Measurements from ENCODE around the gene TMEM150A. TPM values are rescaled to one million over a fixed set of nuclear protein-coding genes. Genes with fewer than 3 reads are reported as not detected.

Gene TMEM150A
- total and polyA plus RNA-seq, 2 of the 13 experiments (the other 11 are each of a cell fraction or from before 2014, with no cell fraction given): 30.1 to 70.4 TPM

DNA sequence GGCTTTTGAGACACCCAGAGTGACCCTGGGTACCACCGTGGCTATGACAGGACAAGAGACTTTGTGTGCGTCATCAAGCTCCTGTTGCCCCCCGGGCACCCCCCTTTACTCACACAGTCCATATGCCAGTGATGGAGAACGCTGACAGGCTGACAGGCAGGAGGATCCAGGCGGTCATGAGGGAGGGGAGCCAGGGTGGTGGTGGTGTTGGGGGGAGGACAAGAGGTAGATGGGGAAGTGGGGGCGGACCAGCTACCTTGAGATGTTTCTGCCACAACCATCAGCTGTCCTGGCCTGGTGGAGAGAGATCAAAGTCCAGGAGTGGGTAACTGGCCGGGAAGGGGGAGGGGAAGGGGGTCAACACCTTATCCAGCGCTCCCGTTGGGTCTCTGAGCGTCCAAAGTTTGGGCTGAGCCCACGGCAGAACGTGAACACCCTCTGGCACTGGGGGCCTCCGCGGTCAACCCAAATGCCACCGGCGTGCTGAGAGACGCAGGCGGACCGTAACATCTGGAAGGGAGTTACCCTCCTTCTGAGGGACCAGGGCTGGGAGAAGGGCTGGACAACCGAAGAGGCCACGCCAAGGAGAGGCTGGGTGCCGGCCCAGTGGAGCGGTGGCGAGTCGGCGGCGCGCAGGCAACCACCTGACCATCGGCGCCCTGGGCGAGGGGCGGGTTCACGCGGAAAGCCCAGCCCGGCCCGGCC lies 575 bp downstream of the TMEM150A start (continued):
- TF ChIP-seq, protein P1, sequence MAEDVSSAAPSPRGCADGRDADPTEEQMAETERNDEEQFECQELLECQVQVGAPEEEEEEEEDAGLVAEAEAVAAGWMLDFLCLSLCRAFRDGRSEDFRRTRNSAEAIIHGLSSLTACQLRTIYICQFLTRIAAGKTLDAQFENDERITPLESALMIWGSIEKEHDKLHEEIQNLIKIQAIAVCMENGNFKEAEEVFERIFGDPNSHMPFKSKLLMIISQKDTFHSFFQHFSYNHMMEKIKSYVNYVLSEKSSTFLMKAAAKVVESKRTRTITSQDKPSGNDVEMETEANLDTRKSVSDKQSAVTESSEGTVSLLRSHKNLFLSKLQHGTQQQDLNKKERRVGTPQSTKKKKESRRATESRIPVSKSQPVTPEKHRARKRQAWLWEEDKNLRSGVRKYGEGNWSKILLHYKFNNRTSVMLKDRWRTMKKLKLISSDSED (CRISPR knock-in tag; IDR thresholded peaks at IDR 0.05): no peak
- TF ChIP-seq NFATC3 (CRISPR knock-in tag; IDR thresholded peaks at IDR 0.05): no peak
- TF ChIP-seq, protein P2, sequence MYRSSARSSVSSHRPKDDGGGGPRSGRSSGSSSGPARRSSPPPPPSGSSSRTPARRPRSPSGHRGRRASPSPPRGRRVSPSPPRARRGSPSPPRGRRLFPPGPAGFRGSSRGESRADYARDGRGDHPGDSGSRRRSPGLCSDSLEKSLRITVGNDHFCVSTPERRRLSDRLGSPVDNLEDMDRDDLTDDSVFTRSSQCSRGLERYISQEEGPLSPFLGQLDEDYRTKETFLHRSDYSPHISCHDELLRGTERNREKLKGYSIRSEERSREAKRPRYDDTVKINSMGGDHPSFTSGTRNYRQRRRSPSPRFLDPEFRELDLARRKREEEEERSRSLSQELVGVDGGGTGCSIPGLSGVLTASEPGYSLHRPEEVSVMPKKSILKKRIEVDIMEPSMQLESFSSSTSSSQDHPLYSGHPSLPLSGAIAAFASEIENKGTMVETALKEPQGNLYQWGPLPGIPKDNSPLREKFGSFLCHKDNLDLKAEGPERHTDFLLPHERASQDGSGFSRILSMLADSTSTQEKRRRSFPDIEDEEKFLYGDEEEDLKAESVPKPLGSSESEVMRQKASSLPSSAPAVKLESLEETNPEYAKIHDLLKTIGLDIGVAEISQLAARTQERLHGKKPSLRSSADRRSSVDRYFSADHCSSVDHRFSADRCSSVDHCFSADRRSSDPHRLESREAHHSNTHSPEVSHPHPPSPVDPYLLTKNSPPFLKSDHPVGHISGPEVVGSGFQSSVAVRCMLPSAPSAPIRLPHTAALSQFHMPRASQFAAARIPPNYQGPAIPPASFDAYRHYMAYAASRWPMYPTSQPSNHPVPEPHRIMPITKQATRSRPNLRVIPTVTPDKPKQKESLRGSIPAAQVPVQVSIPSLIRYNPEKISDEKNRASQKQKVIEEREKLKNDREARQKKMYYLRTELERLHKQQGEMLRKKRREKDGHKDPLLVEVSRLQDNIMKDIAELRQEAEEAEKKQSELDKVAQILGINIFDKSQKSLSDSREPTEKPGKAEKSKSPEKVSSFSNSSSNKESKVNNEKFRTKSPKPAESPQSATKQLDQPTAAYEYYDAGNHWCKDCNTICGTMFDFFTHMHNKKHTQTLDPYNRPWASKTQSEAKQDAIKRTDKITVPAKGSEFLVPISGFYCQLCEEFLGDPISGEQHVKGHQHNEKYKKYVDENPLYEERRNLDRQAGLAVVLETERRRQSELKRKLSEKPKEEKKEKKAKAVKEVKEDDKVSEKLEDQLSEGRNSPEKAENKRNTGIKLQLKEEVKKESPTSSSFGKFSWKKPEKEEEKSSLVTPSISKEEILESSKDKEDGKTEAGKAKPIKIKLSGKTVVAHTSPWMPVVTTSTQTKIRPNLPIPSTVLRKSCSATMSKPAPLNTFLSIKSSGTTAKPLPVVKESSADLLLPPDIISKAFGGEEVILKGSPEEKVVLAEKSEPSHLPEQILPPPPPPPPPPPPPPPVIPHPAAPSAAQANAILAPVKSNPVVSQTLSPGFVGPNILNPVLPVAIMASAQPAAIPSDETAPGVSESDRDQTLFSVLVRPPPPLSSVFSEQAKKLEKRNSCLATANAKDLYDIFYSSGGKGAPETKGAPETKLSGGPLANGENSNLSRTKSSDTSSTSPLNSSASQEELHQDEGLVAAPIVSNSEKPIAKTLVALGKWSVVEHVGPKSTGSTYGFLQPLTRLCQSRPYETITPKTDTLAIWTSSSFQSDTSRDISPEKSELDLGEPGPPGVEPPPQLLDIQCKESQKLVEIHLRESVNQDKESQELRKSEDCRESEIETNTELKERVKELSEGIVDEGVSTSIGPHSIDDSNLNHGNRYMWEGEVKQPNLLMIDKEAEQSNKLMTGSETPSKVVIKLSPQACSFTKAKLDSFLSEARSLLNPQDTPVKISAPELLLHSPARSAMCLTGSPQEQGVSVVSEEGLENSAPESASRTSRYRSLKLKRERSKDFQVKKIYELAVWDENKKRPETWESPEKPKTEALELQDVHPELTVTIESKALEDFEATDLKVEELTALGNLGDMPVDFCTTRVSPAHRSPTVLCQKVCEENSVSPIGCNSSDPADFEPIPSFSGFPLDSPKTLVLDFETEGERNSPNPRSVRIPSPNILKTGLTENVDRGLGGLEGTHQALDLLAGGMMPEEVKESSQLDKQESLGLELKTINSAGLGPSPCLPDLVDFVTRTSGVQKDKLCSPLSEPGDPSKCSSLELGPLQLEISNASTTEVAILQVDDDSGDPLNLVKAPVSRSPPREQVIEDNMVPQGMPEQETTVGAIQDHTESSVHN (CRISPR knock-in tag; IDR thresholded peaks at IDR 0.05): no peak
- no peak for TF ChIP-seq ZBTB38 (CRISPR knock-in tag; IDR thresholded peaks at IDR 0.05)
- TF ChIP-seq ZNF777 (CRISPR knock-in tag; IDR thresholded peaks at IDR 0.05): no peak
- no peak; the same call in none of the 2 replicates for TF ChIP-seq TGIF2 (CRISPR knock-in tag; IDR thresholded peaks at IDR 0.05)
- TF ChIP-seq, protein P3, sequence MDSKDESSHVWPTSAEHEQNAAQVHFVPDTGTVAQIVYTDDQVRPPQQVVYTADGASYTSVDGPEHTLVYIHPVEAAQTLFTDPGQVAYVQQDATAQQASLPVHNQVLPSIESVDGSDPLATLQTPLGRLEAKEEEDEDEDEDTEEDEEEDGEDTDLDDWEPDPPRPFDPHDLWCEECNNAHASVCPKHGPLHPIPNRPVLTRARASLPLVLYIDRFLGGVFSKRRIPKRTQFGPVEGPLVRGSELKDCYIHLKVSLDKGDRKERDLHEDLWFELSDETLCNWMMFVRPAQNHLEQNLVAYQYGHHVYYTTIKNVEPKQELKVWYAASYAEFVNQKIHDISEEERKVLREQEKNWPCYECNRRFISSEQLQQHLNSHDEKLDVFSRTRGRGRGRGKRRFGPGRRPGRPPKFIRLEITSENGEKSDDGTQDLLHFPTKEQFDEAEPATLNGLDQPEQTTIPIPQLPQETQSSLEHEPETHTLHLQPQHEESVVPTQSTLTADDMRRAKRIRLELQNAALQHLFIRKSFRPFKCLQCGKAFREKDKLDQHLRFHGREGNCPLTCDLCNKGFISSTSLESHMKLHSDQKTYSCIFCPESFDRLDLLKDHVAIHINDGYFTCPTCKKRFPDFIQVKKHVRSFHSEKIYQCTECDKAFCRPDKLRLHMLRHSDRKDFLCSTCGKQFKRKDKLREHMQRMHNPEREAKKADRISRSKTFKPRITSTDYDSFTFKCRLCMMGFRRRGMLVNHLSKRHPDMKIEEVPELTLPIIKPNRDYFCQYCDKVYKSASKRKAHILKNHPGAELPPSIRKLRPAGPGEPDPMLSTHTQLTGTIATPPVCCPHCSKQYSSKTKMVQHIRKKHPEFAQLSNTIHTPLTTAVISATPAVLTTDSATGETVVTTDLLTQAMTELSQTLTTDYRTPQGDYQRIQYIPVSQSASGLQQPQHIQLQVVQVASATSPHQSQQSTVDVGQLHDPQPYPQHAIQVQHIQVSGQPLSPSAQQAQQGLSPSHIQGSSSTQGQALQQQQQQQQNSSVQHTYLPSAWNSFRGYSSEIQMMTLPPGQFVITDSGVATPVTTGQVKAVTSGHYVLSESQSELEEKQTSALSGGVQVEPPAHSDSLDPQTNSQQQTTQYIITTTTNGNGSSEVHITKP (CRISPR knock-in tag; IDR thresholded peaks at IDR 0.05; ENCODE audit: low read depth): peak; percentile 53; the same call in 1 of the 2 replicates
- TF ChIP-seq, protein P4, sequence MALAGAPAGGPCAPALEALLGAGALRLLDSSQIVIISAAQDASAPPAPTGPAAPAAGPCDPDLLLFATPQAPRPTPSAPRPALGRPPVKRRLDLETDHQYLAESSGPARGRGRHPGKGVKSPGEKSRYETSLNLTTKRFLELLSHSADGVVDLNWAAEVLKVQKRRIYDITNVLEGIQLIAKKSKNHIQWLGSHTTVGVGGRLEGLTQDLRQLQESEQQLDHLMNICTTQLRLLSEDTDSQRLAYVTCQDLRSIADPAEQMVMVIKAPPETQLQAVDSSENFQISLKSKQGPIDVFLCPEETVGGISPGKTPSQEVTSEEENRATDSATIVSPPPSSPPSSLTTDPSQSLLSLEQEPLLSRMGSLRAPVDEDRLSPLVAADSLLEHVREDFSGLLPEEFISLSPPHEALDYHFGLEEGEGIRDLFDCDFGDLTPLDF (CRISPR knock-in tag; IDR thresholded peaks at IDR 0.05): no peak
- TF ChIP-seq ZNF468 (CRISPR knock-in tag; IDR thresholded peaks at IDR 0.05): peak; percentile 69; the same call in 1 of the 2 replicates
- TF ChIP-seq, protein P5, sequence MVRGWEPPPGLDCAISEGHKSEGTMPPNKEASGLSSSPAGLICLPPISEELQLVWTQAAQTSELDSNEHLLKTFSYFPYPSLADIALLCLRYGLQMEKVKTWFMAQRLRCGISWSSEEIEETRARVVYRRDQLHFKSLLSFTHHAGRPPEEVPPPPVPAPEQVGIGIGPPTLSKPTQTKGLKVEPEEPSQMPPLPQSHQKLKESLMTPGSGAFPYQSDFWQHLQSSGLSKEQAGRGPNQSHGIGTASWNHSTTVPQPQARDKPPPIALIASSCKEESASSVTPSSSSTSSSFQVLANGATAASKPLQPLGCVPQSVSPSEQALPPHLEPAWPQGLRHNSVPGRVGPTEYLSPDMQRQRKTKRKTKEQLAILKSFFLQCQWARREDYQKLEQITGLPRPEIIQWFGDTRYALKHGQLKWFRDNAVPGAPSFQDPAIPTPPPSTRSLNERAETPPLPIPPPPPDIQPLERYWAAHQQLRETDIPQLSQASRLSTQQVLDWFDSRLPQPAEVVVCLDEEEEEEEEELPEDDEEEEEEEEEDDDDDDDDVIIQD (CRISPR knock-in tag; IDR thresholded peaks at IDR 0.05; ENCODE audit: low read depth): 0 out of 2 replicates have a peak, but pooled peaks have one; percentile 33
